Subcutaneous adipose tissue (tissue), 4 donors: Measurements from ENCODE around the gene BCL2L15. TPM values are rescaled to one million over a fixed set of nuclear protein-coding genes. Genes with fewer than 3 reads are reported as not detected.

Experiments used
- total RNA-seq, 4 donors: library from RNA; depleted of rRNA; stranded (reverse); fragments of >200 nt; gene quantifications; one replicate each; pipeline ENCODE4 v1.1.0, GENCODE V29; 2016
- TF ChIP-seq, protein P1 (sequence below): fragments of 450-650 bp; IDR thresholded peaks from one replicate; pipeline ENCODE4 v1.5.1; 2016; ENCODE audit warnings: low read depth, mild to moderate bottlenecking, control low read depth, antibody characterized with exemption, moderate library complexity

The BCL2L15 gene
- total RNA-seq, 4 donors from 2014 or later = 0.16 to 0.38 (median 0.20) TPM

DNA sequence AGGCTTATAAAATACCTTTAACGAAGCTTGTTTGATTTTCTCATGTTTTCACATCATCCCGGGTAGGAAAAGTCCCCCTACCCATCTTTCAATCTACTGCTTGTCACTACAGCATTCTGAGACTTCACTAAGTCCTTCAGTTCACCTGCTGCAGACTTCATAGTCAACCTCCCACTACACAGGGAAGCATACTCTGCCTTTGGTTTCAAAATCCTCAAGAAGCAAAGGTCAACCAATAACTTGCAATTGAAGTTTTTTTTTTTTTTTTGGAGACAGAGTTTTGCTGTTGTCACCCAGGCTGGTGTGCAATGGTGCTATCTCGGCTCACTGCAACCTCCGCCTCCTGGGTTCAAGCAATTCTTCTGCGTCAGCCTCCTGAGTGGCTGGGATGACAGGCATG, 11.2 kb downstream of the BCL2L15 start:
- TF ChIP-seq, protein P1, sequence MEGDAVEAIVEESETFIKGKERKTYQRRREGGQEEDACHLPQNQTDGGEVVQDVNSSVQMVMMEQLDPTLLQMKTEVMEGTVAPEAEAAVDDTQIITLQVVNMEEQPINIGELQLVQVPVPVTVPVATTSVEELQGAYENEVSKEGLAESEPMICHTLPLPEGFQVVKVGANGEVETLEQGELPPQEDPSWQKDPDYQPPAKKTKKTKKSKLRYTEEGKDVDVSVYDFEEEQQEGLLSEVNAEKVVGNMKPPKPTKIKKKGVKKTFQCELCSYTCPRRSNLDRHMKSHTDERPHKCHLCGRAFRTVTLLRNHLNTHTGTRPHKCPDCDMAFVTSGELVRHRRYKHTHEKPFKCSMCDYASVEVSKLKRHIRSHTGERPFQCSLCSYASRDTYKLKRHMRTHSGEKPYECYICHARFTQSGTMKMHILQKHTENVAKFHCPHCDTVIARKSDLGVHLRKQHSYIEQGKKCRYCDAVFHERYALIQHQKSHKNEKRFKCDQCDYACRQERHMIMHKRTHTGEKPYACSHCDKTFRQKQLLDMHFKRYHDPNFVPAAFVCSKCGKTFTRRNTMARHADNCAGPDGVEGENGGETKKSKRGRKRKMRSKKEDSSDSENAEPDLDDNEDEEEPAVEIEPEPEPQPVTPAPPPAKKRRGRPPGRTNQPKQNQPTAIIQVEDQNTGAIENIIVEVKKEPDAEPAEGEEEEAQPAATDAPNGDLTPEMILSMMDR = no peak

DNA sequence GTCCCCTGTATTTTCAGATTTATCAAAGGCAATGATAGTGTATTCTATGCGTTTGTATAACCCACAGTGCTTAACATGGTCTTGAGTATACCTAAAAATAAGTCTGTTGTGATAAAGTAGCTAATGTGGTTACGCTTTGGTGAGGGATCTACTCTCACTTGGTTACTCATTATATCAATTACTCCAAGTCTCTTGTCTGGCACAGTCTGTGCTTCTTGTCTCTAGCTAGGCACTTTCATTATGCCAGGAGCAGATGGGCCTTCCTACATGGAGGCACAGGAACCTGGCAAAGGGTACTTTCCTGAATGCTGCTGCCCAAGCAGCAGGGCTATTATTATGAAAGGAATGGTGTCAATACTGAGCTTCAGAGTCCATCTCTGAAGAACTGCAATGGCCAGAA, 11.7 kb downstream of the BCL2L15 start:
- TF ChIP-seq, protein P1 = no peak

DNA sequence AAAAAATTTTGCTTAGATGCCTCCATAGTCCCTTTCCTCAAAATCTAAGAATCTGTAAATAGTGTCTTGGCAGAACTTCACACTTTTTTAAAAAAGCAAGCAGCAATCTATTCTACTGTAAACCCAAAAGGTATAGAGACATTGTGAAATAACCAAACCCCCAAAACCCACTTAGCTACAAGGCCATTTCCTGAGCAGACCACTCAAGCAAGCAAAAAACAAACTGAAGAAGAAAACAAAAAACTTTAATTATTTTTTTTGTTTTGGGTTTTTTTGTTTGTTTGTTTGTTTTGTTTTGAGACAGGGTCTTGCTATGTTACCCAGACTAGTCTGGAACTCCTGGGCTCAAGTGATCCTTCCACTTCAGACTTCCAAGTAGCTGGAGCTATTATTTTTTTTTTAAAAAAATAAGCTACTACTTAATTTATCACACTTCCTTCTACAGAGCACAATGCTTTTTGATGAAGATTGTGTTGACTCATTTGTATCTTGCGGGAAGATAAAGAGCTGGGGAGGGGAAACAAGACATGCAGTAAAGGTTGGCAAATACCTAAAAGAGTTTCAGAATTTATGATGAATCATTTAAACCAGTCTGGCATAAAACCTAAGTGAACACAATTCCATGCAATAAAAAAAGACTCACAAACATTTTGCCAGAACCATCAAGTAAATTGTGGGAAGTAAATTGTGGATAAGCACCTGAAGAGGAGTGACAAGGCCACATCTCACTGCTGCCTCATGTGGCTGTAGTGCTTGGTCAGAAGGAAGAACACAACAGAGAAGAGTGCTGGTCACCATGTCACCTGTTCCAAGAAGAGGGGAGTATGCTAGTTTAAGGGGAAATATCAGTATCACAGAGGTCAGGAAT, 13.1 kb downstream of the BCL2L15 start:
- TF ChIP-seq, protein P1 = no peak

DNA sequence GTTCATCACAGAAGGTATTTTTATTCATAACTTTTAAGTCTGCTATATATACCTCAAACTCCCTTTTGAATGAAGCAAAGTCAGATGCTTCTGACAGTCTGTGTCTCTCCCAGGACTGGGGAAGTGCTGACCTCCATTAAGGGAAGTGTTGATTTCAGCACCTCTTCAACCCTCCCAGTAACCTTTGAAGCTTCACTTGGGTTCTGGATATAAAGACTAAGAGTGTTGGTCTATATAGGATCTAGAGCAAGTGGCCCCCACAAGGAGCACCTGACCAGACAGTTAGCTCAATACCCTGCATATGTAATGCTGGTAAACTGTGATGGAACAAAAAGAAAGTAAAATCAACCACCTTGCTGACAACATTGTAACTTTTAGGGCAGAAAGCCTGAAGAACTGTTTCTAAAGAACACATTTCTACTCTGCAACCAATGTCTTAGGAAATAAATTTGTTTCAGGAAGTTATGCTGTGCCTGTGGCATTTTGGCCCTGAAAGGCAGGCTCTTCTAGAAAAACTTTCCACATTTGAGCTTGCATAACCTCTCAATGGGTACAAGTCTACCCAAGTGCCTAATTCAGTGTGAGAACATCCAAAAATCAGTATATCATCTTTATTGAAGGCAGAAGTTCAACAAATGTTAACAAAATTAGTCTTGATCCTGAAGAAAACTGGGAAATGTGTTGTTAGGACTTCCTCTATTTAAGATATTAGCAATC, 15.0 kb downstream of the BCL2L15 start:
- TF ChIP-seq, protein P1 = no peak

DNA sequence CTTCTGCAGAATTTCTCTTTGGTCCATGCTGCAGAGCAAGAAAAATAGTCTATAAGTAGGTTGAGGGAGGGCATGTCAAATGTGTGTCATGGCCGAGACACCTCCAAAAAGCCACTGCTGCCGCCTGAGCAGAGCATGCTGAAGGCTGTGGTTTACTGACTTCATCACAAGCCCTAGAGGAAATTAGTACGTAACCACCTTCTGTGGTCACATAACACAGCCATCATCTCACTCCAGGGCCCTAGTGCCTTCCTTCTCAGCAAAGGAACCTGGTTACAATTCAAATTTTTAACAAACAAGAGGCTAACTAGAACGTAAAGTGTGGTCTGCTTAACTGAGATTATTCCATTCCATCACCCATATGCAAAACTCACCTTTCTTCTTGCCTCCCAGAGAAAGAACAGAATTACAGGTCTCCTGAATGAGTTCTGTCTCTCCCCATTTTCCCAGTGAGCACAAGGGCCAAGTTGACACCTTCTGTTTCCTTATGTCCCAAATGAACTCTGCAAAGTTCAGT, 15.7 kb downstream of the BCL2L15 start, which contains the start of gene PTPN22:
Gene PTPN22 (minus strand): TSS at position 116 of the 517 bp plus-strand sequence.
- TF ChIP-seq, protein P1 = no peak

DNA sequence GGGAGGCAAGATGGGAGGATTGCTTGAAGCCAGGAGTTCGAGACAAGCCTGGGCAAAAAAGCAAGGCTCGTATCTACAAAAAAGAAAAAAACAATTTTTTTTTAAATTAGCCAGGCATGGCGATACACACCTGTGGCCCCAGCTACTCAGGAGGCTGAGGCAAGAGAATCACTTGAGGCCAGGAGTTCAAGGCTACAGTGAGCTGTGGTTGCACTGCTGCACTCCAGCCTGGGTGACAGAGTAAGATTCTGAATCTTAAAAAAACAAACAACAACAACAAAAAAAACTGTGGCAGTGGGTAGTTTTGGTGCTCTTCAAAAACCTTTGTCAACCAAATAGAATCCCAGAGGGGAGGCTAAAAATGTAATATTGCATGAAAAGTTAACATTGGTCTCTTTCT, 16.6 kb downstream of the BCL2L15 start:
- TF ChIP-seq, protein P1 = no peak
